DMS114 treated with DMSO at 0.1 percent for 48 hours (cell line): Measurements from ENCODE around the gene SBF2.
A peak's percentile ranks its signal among the peaks of the same experiment; 100 is the strongest.

ENCODE experiments used
- DNase-seq: peaks from one replicate; lab custom pipeline; 2025; ENCODE audit not compliant: unreplicated experiment; lab: John Stamatoyannopoulos, UW

The SBF2 gene

DNA sequence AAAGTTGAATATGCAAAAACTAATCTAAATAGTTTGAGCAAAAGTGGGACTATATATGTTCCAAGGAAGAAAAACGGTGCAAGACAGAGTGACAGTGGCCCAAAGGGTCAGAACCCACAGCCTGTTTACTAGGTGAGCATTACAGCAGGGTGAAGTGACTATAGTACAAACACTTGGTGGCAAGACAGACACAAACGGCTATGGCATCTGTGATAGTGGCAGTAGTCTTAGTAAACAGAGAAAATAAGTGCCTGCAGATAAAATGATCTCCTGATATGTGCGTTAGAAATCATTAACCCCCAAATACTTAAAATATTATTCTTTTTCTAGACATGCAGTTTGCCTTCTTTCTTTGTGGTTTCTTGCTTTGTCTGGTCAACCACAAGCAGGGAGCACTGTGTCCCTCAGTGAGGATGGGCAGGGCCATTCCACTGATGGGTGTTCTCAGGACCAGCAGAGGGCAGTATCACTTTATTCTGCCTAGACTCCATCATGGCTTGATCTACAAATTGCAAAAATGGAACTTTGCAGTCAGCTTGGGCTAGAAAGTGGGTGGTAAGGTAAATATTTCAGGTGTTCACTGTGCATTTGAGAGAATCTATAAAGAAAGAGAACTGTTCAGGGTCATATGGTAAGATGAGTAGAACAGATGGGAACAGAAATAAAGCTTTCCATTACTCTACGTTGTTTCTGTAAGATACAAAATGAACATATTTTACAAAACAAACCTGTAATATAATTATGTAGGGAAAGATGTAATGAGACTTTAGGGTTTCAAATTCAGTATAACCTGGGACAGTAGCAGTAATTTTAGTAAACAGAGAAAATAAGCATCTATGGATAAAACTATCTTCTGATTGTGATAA, 431.9 kb downstream of the SBF2 start:
- peak; percentile 15 for DNase-seq

DNA sequence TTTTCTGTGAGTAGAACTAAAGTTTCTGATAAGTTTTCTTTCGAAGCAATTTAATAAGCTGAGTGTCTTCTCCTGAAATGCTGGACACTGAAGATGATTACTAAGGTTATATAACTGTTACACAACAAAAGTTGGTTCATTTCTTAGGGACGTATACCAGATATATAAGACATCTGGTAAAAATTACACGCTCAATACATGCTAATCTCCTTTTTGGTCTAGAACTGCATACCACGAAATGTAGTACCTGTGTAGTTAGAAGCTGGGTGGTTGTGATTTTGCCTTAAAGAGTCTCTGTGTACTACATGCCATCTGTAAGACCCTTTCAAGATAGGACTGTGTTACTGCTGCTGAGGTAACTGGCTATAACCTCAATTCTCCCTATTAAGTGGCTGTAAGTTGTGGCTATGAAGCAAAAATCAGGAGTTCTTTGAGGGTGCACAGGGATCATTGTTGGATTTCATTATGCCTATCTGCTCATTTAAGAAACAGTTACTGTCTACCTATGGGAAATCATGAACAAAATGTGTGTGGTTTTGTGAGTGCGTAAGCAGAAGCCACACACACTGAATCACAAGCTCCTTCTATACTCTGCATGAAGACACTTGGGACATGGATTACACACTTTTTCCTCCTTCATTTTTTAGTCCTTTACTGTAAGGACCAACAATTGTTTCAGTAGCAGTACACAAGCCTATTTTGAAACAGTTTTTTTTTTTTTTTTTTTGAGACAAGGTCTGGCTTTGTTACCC, 434.3 kb downstream of the SBF2 start:
- DNase-seq, result no peak

DNA sequence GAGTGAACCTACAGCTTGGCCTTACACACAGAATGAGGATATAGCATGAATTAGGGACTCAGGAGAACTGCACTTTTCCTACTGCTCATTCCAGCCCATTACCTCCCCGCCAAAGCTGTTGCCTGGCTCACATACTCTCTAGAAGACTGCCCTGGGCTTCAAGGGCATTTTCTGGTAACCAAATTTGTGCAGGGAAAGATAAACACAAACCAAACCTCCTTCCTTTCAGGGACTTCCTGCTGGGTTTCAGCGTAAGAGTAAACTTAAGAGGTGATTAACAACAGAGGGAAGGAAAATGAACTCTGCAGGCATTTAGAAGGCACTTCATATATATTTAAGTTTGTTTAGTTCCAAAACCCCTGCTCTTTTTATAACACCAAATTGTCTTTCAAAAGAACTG, 435.2 kb downstream of the SBF2 start:
- DNase-seq, result no peak

DNA sequence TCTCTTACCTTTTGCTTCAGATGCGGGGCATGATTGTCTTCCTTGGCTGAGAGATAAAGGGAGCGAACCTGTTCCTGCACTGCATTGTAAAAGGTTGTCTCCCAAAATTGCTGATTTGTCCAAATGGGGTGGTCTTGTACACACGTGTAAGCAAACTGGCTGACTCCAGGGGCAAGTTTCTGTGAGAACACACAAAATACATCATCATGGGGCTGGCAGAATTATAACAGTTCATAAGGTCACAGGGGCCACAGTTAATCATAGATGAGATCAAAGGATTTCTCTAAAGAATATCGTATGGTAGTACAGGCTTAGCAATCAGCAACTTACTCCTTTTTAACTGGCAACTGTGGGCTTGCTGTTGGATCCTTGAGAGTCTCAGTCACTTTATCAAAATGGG, 435.8 kb downstream of the SBF2 start:
- no peak for DNase-seq

DNA sequence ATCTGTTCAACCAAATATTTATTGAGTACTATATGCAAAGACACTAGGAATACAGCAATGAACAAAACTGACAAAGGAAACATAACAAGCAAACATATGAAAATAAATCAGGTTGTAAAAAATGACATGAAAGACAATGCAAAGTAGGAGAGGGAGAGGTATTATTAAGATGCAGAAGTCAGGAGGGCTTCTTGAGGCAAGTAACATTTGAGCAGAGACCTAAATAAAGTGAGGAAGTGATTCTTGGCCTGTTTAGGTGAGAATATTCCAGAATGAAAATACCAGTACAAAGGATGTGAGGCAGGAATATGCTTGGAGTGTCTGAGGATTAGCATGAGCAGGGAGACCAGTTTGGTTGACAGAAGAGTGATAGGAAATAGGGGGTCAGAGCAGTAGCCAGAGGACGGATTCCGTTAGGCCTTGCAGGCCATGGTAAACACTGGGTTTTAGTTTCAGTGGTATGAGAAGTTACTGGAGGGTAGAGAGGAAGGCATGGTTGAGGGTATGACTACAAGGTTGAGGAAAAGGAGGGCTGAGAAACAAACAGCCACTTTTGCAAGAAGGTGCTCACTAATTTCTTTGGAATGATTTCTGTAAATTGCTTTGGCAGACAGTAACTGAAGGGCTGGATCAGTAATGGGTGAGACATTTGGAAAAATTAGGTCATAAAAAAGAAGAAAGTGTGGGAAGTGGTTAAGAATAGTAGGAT, 438.3 kb downstream of the SBF2 start:
- no peak for DNase-seq

DNA sequence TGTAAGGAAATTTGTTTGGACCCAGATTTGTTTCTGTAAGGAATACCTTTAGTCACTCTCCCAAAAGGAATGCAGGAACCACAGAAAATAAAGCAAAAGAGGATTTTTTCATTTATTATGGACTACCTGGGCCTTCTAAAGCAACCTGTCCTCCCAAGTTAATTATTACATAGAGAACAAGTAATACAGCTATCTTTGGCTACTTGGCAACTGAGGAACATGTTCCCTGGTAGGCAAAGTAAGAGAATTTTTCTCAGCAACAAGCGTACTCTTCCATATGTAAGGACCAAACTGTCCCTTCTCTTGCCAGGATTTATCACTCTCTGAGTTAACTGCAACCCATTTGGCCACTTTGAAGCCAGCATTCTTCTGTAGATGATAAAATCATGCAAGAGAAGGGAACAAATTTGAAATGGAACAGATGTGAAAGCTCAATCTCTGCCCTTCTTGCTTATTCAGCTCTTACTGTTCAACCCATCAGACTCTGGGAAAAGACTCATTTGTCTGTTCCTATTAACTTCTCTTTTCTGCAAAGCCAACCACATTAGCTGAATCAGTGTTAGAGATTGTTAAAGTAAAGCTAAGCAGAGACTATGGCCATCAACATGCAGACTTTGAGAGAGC, 440.0 kb downstream of the SBF2 start:
- no peak for DNase-seq

DNA sequence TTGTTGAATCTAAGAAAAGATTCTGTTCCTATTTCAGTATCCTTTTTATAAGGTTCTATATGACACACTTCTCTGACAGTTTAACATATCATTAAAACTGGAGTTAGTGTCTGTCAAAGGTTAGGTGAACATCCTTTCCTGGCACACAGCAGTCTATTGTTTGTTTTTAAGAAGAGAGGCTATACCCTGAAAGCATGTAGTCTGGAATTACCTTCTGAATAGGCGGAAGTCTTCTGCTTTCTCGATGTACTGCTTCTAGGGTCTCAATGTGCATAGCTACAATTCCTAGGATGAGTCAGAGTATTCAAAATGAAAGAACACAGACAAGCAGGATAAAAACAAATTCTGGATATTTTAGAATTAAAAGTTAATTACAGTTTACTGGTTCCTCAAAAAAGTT, 441.6 kb downstream of the SBF2 start:
- no peak for DNase-seq

DNA sequence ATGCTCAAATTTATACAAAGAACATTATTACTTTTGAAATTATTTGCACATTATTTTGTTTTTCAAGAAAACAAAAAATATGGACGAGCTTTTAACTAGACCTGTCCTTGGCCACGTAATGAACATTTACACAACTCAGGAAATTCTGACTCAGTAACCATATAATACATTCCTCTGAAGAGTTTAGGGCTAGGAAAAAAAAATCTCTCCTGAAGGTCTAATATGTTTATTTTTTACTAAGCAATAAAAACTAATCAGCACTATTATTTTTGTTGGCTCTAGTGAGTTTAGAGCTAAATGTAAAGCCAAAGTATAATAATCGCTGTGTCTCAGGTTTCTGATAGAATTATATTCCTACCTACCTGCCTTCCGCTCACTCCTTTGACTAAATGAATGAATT, 442.7 kb downstream of the SBF2 start:
- DNase-seq, result no peak

DNA sequence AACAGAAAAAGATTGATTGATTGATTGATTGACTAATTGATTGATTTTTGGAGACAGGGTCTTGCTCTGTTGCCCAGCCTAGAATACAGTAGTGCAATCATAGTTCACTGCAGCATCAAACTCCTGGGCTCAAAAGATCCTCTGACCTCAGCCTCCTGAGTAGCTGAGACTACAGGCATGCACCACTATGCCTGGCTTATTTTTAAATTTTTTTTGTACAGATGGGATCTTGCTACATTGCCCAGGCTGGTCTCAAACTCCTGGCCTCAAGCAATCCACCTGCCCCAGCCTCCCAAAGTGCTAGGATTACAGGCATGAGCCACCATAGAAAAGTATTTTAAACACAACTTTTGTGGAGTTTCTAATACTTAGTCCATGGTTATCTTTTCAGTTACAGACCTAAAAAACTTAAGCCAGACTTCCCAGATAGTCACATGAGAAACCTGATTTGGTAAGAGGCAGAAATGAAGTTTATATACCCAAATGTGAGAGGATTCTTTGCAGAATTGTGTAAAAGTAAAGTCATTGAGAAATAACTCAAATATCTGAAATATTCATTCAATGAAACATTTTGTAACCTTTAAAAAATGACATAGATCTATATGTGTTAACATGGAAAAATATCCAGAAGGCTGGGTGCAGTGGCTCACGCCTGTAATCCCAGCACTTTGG, 443.7 kb downstream of the SBF2 start:
- no peak for DNase-seq

DNA sequence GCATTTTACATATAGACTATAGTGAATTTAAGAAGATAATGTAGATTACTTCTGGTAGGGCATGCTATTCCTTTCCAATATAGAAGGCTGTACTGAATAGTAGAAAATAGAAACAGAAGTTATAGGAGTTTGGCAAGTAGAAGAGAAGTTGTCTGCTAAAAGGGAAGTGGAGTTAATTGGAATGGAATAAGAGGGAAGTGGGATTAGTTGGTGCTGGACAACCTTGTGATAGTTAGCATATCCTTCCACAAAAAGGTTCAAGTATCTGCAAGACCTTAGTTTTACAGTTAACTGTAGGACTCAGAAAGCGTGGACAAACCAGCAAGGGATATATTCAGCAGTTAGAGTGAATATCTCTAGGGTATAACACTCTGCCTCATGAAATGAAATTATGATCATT, 444.6 kb downstream of the SBF2 start:
- DNase-seq, result no peak

DNA sequence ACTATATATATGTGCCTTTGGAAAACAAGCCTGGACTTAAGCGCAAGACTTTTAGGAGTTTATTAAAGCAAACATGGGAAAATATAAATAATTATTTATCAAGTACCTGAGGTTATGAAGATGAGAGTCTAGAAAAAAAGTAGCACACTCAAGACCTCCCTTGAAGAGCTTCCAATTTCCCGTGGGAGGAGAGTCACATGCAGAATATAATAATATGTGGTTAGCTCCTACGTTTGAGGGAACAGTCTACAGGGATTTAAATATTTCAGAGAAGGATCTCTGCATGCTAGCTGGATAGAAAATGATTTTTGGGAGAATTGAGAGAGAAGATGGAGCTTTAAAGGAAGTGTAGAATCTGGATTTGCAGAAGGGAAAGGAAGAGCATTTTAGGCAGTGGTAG, 446.4 kb downstream of the SBF2 start:
- DNase-seq, result no peak

DNA sequence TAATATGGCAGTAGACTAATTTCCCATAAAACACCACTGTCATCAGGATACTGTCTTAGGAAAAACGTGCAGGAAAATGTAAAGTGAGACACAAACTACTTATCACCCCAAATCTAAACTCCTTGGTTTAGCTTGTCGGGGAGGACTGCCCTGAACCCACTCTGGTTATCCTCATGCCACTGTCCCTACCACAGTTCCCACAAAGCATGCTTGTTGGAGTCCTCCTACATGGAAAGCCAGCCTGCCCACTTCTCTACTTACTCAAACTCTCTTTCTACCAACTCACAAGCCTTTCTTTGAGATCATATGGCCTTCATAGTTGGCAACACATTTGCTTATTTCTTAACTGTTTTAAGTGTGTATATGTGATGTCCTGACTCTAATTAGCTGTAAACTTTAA, 451.1 kb downstream of the SBF2 start:
- DNase-seq, result no peak

DNA sequence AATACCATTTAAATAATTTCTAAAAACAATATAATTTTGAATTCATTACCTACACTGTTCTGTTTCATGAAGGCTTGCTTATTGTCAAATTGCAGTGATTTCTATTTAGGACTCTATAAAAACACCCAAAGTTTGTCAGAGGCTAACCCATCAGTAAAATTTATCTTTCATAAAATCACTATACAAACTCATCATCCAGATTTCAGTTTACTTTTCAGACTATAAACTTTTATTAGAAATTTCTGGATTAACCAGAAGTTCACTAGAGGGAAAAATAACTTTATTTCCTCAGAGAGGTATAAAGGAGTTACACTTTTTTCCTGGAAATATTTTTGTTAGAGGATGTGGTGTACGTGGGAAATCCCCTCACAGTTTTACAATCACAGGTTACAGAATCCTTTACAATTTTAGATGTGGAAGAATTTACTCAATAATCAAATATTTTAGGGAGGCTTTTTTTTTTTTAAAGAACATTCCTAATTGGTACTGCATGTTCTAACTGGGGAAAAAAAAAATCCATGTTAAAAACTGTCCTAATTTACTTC, 453.5 kb downstream of the SBF2 start:
- no peak for DNase-seq

DNA sequence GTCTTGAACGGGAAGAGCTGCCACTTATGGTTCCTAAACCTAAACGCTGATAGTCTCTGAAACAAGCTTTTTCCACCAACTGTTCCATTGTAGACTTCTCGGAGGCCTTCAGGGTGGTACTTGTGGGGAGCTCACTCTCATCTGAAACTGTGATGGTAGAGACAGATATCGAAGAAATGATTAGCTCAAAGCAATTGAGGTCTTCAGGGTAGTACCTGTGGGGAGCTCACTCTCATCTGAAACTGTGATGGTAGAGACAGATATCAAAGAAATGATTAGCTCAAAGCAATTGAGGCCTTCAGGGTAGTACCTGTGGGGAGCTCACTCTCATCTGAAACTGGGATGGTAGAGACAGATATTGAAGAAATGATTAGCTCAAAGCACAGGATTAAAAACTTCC, 454.5 kb downstream of the SBF2 start:
- no peak for DNase-seq

DNA sequence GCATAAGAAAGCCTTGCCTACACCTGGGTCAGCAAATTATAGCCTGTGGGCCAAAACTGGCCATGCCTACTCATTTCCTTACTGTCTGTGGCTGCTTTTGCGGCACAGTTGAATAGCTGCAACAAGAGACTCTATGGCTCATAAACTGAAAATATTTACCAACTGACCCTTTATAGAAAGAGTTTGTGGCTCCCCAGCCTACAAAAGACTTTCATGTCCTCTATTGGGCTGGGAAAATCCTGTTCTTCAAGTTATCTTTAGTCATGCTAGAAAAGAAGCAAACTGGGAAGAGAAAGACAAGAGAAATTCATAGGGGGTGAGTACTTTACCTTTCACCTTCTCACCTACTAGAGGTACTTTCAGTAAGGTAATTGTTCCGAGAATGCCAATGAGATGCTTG, 455.1 kb downstream of the SBF2 start:
- no peak for DNase-seq

DNA sequence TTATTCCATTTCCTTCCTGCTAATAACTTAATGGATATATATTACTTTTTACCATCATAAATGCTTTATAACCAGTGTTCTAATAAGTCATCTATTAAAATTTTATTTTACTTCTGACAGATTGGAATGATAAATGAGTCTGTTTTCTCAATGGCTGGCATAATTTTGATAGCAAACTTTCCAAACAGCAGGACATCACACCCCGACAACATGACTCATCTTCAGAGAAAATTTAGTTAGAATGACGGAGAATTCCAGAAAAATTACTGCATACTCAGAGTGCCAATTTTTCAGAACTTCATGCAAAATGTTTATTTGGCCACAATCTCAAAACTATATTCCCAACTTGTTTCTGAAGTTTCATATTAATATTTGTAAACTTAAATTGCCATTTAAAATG, 455.8 kb downstream of the SBF2 start:
- DNase-seq, result no peak

DNA sequence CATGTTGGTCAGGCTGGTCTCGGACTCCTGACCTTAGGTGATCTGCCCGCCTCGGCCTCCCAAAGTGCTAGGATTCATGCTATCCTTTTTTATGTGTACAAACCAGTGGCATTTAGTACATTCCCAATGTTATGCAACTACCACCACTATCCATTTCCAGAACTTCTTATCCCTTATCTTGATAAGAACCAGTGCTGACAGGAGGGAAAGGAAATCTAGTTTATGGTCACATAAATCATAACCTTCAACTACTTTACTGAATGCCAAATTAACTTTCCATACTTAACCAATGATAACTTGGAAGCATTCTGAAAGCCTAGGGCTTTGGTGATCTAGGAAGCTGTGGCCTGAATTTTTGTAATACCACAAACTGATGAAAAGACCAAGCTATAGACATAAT, 459.7 kb downstream of the SBF2 start:
- no peak for DNase-seq

DNA sequence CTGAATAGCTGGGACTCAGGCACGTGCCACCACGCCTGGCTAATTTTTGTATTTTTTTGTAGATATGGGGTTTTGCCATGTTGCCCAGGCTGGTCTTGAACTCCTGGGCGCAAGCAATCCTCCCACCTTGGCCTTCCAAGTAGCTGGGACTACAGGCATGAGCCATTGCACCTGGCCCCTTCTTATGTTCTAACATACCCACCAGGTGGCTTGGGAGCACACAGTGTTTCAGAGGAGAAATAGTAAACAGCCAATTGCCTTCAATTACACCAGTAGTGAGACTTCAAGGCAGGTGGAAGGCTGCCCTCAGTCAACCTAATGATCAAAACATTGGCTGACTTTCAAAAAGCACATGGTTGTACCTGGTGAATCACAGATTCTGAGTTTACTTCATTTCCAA, 462.9 kb downstream of the SBF2 start:
- no peak for DNase-seq

DNA sequence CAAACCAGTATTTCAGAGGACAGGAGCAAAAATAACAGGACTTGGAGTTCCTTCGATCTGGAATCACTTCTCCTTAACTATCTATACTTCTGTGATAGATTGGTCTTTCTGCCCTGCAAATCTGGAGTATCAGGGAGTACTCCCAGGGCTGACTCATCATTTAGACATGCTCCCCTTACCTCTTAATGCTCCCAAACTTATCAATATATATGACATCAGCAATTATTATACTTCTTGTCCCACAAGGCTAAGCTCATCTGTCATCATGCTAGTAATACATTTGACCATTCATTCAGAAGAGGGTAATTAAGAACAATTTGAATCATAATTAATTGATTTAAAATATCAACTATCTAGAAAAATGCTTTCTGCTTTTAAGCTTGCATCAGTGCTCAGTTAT, 466.3 kb downstream of the SBF2 start:
- no peak for DNase-seq

DNA sequence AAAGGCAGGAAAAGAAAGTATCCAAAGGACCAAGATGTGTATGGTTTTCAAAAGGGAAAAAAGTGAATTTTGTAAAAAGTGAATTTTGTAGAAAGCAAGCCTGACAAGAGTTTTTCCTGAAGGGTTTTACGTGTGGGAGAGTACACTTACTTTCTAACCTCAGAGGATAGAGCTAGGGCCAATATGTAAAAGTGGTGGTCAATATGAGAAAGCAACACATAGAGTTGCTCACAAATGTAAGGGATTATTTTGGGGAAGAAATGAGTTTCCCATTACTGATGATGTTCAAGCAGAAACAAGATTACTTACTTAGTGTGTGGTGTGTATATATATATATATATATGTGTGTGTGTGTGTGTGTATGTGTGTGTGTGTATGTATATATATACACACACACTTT, 467.6 kb downstream of the SBF2 start:
- DNase-seq, result no peak

DNA sequence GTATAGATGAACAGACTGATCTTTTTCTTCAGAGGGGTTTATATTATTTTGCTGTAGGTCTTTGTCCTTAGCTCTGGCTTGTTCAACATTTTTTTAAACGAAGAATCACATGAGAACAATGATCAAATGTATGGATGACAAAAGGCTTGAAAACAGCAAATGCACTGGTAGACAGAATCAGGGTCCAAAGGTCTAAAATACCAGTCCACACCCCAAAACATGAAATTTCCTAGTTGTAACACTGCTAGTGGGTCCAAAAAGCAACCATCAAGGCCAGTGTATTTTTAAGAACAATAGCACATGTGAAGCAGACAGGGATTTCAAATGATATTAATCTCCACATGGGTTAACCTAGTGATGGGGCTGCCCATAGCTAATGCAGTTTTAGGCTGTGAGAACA, 468.1 kb downstream of the SBF2 start:
- no peak for DNase-seq
